Sigmoid colon (tissue), 4 donors: ENCODE results near the gene PUSL1.

Source experiments
- EP300 ChIP-seq, 4 donors: sonication (generic); formaldehyde crosslinking; IDR thresholded peaks; one replicate each; pipeline ENCODE4 v1.6.1; 2017; ENCODE audit warnings: antibody characterized with exemption in 4 of 4
- POLR2AphosphoS5 ChIP-seq, 4 donors: sonication (generic); formaldehyde crosslinking; IDR thresholded peaks; one replicate each; pipeline ENCODE4 v1.6.1; 2017; ENCODE audit warnings: antibody characterized with exemption in 4 of 4
- TF ChIP-seq, protein P1 (sequence below), 4 experiments: fragments of 450-650 bp in 3 of 4; fragments of 200-600 bp in 1 of 4; IDR thresholded peaks; one replicate each; pipeline ENCODE4 v1.5.1; 2016 to 2019; ENCODE audit warnings: antibody characterized with exemption in 4 of 4, mild to moderate bottlenecking in 3 of 4, moderate library complexity in 2 of 4

- no peak for TF ChIP-seq POLR2AphosphoS5 (IDR thresholded peaks at IDR 0.05)
- no peak for TF ChIP-seq EP300 (IDR thresholded peaks at IDR 0.05)
- TF ChIP-seq, protein P1, sequence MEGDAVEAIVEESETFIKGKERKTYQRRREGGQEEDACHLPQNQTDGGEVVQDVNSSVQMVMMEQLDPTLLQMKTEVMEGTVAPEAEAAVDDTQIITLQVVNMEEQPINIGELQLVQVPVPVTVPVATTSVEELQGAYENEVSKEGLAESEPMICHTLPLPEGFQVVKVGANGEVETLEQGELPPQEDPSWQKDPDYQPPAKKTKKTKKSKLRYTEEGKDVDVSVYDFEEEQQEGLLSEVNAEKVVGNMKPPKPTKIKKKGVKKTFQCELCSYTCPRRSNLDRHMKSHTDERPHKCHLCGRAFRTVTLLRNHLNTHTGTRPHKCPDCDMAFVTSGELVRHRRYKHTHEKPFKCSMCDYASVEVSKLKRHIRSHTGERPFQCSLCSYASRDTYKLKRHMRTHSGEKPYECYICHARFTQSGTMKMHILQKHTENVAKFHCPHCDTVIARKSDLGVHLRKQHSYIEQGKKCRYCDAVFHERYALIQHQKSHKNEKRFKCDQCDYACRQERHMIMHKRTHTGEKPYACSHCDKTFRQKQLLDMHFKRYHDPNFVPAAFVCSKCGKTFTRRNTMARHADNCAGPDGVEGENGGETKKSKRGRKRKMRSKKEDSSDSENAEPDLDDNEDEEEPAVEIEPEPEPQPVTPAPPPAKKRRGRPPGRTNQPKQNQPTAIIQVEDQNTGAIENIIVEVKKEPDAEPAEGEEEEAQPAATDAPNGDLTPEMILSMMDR (IDR thresholded peaks at IDR 0.05), result no peak
Measured at GRCh38 chr1:1327291-1327690, 18.9 kb downstream of the PUSL1 start.
